Heart right ventricle (tissue), 16 donors: Measurements from ENCODE around the gene MARK3. TPM values are rescaled to one million over a fixed set of nuclear protein-coding genes. Genes with fewer than 3 reads are reported as not detected.

Experiments
- ATAC-seq, 8 donors: fragments of 200-7000 bp; cut with Tn5 transposase; one replicate each; pipeline ENCODE4 v1.9.1; 2020; ENCODE audit warnings: mild to moderate bottlenecking in 8 of 8, moderate library complexity in 8 of 8, moderate number of reproducible peaks in 1 of 8
- DNase-seq, 2 donors: peaks; one replicate each; pipeline ENCODE4 v3.0.0-alpha.2; 2020
- H3K27ac ChIP-seq, 10 donors: fragments of 200-600 bp; sonication (generic) in 2 of 10; one replicate each; pipeline versions ENCODE4 v1.5.0 to v1.8.0; 2020 to 2022; ENCODE audit warnings: mild to moderate bottlenecking in 3 of 10
- H3K27me3 ChIP-seq, 7 donors: fragments of 200-600 bp; one replicate each; pipeline ENCODE4 v1.8.0; 2021 to 2022; ENCODE audit warnings: mild to moderate bottlenecking in 2 of 7
- H3K36me3 ChIP-seq, 9 donors: fragments of 200-600 bp; sonication (generic) in 1 of 9; one replicate each; pipeline versions ENCODE4 v1.5.0 to v1.8.0; 2020 to 2022; ENCODE audit warnings: mild to moderate bottlenecking in 2 of 9
- H3K4me1 ChIP-seq, 9 donors: fragments of 200-600 bp; sonication (generic) in 1 of 9; one replicate each; pipeline versions ENCODE4 v1.5.0 to v1.8.0; 2020 to 2022; ENCODE audit warnings: mild to moderate bottlenecking in 4 of 9
- H3K4me3 ChIP-seq, 10 donors: fragments of 200-600 bp; sonication (generic) in 2 of 10; one replicate each; pipeline versions ENCODE4 v1.5.0 to v1.8.0; 2020 to 2022; ENCODE audit warnings: mild to moderate bottlenecking in 7 of 10, moderate library complexity in 2 of 10
- H3K9me3 ChIP-seq, 11 donors: fragments of 200-600 bp in 10 of 11; sonication (generic) in 2 of 11; one replicate each; pipeline versions ENCODE4 v1.5.0 to v1.8.0; 2013 to 2022; ENCODE audit warnings: mild to moderate bottlenecking in 2 of 11, control low read depth in 1 of 11, moderate library complexity in 1 of 11
- CTCF ChIP-seq, 9 donors: fragments of 200-600 bp; sonication (generic) in 2 of 9; IDR thresholded peaks; one replicate each; pipeline versions ENCODE4 v1.5.0 to v1.8.0; 2021 to 2022; ENCODE audit warnings: antibody characterized with exemption in 9 of 9, mild to moderate bottlenecking in 5 of 9, moderate library complexity in 1 of 9
- WGBS, 2 donors: extraction: QIAGEN DNeasy Blood & Tissue Kit; methylation state at CpG; one replicate each; pipeline ENCODE4 v1.1.7; 2013; ENCODE audit warnings: inconsistent platforms in 1 of 2; 5-methylcytosine and 5-hydroxymethylcytosine counted together
- intact Hi-C, 10 donors: fragments of 100-400 bp; cut with DNase I; formaldehyde crosslinking; loops; one replicate each; pipeline versions ENCODE4 v1.11.1 to v1.14.2; 2022
- polyA plus RNA-seq, 2 donors: library from polyadenylated mRNA; stranded (reverse); fragments of 200-250 nt; gene quantifications; one replicate each; pipeline ENCODE4 v1.2.3, GENCODE V29; 2013
- total RNA-seq, 10 donors: library from RNA; stranded (reverse); fragmentation: NEBNext Ultra II Directional in 3 of 10; extraction: Animal tissue kit (Norgen Biotek cat#: 25700) in 3 of 10; gene quantifications; one replicate each; pipeline versions ENCODE4 v1.2.1 to v1.2.4, GENCODE V29; 2021 to 2023
- donor health status: Arrhythmogenic right ventricular cardiomyopathy.
- donor health status: ischemic (EF 13 %, LVEDD 7.1; RV severe dilation, severe dysfunction).
- donor health status: healthy with polysubstance abuse.
- donor health status: DM: no; HTN: yes; CAD: no.
- donor health status: DM: no; HTN: no; CAD: no.
- donor health status: ischemic (EF 25% LVEDD 6.9; RV normal size, moderate dysfunction).
- donor health status: ischemic (EF 25% LVEDD 5.7; RV mildly dilated, moderate dysfunction).
- donor health status: healthy.
- donor health status: DM: yes; HTN: yes; CAD: no.
- donor health status: Ischemic cardiomyopathy.
- donor health status: ischemic (EF 35%, LVEDD 5.7; RV mildly dilated, moderate dysfunction).
- donor health status: nonischemic (EF 11% LVEDD 7.7; RV severe dilation, severe dysfunction).
- donor health status: DM: yes; HTN: yes; CAD: no.
- donor health status: PGD.
- donor health status: ischemic (EF 29% LVEDD 5.4; RV normal size, mild dysfunction).
- donor health status: nonischemic (EF 23%, LVEDD 6.1; RV moderate dilation, normal function).

MARK3 gene
- total and polyA plus RNA-seq, 12 donors = 62.3 to 246 (median 77.1) TPM

DNA sequence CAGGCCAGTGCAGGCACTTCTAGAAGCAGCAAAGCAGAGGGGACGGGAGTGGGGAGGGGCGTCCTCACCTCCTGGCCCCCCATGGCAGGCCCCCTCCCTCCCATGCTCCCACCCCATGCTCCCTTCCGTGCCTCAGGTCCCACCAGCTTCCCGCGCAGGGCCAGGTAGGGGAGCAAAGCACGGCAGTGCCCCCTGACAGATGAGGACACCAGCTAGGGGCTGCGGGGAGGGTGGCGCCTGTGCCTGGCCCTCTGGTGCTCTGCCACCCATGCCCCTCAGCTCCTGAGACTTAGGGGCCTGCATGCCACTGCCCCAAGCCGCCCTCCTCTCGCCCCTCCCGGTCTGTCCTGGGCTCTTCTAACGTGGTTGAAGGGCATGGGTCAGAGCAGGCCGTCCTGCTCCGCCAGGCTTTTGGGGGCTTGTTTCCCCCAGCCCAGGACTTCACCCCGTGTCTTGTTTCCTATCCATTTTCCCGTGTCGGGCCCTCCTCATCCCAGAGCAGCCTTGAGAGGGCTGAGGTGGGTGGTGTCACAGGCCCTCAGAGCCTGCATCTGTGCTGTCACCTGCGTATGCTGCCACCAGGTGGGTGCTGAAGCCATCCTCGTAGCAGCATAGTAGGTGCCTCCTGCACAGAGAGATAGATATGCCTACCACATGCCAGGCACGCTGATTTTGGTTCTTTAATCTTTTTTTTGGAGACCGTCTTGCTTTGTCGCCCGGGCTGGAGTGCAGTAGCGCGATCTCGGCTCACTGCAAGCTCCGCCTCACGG lies 154.0 kb downstream of the MARK3 start:
- no peak for TF ChIP-seq CTCF (IDR thresholded peaks at IDR 0.05)
- peak in 1 of 2 donors; percentile 13 for DNase-seq
- Histone ChIP-seq H3K27ac (peak overlapping the region in 9 of 10 donors; percentile 49 to 85 (median 71)), H3K36me3 (peaks cover 0 to 14% (median 0%) of the 10 kb centered on the region in 9 donors), H3K27me3 (no peaks in the 10 kb centered on the region), H3K4me1 (peaks cover 43 to 67% (median 60%) of the 10 kb centered on the region in 9 donors), H3K4me3 (no peak overlapping the region), H3K9me3 (no peaks in the 10 kb centered on the region)
- intact Hi-C loops = no loop called here
- WGBS, 2 donors = 68 to 76% methylated on average over 27 to 28 of the region's 28 CpGs
- ATAC-seq = peak in 3 of 8 donors; percentile 0 to 6 (median 1)

DNA sequence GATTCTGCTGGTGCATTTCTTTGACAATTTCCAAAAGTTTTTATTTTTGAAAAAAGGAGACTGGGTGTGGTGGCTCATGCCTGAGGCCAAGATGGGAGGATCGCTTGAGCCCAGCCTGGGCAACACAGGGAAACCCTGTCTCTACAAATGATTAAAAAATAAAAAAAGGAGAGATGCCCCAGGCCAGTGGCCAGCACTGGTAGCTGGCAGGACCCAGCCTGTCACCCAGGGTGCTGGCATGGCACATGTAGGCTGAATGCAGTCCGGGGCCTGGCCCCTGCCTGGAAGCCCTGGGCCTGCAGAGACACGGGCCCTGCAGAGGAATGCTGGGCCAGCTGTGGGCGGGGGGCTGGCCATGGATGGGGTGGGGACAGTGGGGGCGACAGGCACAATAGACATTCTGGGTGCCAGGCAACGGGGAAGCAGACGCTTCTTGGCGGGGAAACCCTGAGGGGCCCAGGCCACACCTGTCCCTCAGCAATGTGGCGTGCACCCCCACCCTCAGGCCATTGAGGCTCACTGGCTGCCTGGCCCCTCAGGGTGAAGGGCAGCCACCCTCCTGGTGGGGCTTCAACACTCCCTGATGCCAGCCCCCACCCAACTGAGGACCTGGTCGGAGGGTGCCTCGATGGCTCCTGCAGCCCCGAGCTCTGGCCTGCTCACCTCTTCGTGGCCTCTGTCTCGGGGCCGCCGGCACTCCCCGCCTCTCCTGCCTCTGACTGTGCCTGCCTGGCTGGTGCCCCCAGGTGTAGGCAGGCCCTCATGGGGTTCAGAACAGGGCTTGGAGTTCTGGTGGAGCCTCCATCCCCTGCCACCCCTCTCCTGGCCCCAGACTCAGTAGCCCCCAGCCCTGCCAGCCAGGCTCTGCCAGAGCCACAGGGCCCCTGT lies 155.8 kb downstream of the MARK3 start:
- DNase-seq = peak in 1 of 2 donors; percentile 19
- Histone ChIP-seq H3K4me1 (peaks cover 50 to 77% (median 63%) of the 10 kb centered on the region in 9 donors), H3K9me3 (no peaks in the 10 kb centered on the region), H3K27me3 (no peaks in the 10 kb centered on the region), H3K4me3 (no peak overlapping the region), H3K27ac (peak overlapping the region in 8 of 10 donors; percentile 44 to 79 (median 65)), H3K36me3 (no peaks in the 10 kb centered on the region)
- intact Hi-C loops = no loop called here
- 59 to 76% methylated on average over 17 of the region's 17 CpGs for WGBS, 2 donors
- ATAC-seq = no peak
- no peak for TF ChIP-seq CTCF (IDR thresholded peaks at IDR 0.05)

DNA sequence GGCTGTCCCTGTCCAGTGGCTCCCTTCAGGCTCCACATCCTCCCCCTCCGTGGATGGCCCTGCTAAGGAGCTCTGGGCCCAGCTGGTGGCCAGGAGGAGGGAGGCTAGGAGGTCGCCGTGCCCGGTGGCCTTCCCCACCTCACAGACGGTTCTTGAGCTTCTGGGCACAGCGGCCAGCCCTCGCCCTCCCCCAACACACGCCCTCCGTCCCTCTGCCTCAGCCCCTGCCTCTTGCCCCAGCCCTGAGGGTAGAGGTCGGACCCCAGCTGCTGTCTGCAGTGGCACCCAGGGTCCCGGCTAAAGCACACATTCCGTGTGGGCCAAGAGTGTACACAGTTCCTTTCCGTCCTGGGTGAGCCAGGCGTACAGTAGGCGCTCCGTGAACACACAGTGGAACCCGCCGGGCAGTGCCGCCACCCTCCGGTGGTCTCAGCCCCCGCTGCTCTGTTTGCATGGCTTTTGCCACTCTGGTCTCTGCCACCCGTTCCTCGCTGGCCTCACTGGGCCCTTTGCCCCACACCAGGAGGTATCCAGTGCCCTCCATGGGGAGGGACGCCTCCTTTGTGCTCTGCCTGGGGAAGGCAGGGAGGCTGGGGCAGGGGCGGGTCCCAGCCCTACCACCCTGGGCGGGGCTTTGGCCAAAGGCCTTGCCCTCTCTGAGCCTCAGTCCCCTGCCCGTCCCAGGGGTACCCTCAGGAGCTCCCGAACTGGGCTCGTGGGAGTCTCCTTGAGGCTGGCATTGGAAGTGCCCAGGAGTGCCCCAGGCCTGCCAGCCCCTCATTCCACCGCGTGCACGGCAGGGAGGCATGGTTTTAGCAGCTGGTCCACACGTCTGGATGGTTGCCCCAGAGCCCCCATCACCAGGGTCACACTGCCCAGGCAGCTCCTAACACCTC lies 156.7 kb downstream of the MARK3 start:
- intact Hi-C loops = no loop called here
- DNase-seq (peak in 1 of 2 donors; percentile 20), ATAC-seq (peak in 2 of 8 donors; percentile 3 to 8)
- Histone ChIP-seq H3K4me3 (peak overlapping the region in 2 of 10 donors; percentile 12 to 21), H3K27ac (peak overlapping the region in 8 of 10 donors; percentile 27 to 79 (median 65)), H3K27me3 (no peaks in the 10 kb centered on the region), H3K36me3 (no peaks in the 10 kb centered on the region), H3K4me1 (peaks cover 53 to 86% (median 68%) of the 10 kb centered on the region in 9 donors), H3K9me3 (no peaks in the 10 kb centered on the region)
- TF ChIP-seq CTCF (IDR thresholded peaks at IDR 0.05) = peak in 1 of 9 donors; percentile 13
- WGBS, 2 donors = 66 to 75% methylated on average over 32 to 33 of the region's 33 CpGs
